HepG2 (cell line): Measurements from ENCODE around the gene DOCK9. TPM values are rescaled to one million over a fixed set of nuclear protein-coding genes. Genes with fewer than 3 reads are reported as not detected.

Source experiments
- ATAC-seq: fragments of 200-7000 bp; cut with Tn5 transposase; 3 replicates; pipeline ENCODE4 v1.9.1; 2020; ENCODE audit warnings: mild to moderate bottlenecking, moderate library complexity
- BruUV-seq: library from RNA; stranded (reverse); fragments of 400-500 nt; replicated peaks from 2 replicates; lab custom pipeline; 2021; lab: Mats Ljungman, UMichigan
- CTCF ChIA-PET: fragments of 300-600 bp; formaldehyde crosslinking; extraction: SDS; loops from one replicate; lab custom pipeline; 2021; ENCODE audit warnings: low total read pairs, inconsistent platforms, low intra/inter-chr PET ratio; lab: Yijun Ruan, JAX
- POLR2A ChIA-PET: fragments of 350-600 bp; sonication (Branson Sonifier 250); formaldehyde crosslinking; loops from one replicate; lab custom pipeline; 2020; ENCODE audit warnings: antibody characterized with exemption, inconsistent platforms; lab: Yijun Ruan, JAX
- DNase-seq: peaks from one replicate; pipeline ENCODE4 v3.0.0-alpha.2; 2015; ENCODE audit warnings: low spot score
- FAIRE-seq: peaks from 3 replicates; lab custom pipeline; 2011; peaks lifted over from hg19 to GRCh38; lab: Jason Lieb, UNC
- H2AFZ ChIP-seq: one replicate; pipeline ENCODE4 v1.6.1; 2011; ENCODE audit warnings: low read length, inconsistent platforms
- H3K27ac ChIP-seq: fragments of 300-600 bp; 3 replicates; pipeline ENCODE4 v1.8.0; 2011; ENCODE audit warnings: mixed run types, mild to moderate bottlenecking, mixed read lengths, low read length, inconsistent platforms; ENCODE audit not compliant: insufficient read depth; ENCODE audit errors: extremely low read length
- H3K27me3 ChIP-seq, 2 experiments: fragments of 200-600 bp in 1 of 2; 2 replicates in 1 of 2; 3 replicates in 1 of 2; pipeline versions ENCODE4 v1.6.0 to v1.8.0; 2011; ENCODE audit warnings: low read length in 2 of 2, mild to moderate bottlenecking in 2 of 2, moderate library complexity in 2 of 2, inconsistent platforms in 1 of 2; ENCODE audit not compliant: insufficient read depth in 2 of 2, control insufficient read depth in 1 of 2
- H3K36me3 ChIP-seq, 2 experiments: fragments of 200-600 bp in 1 of 2; replicated peaks in 1 of 2; 2 replicates in 1 of 2; 3 replicates in 1 of 2; pipeline versions ENCODE4 v1.5.1 to v1.8.0; 2011; ENCODE audit warnings: low read length in 2 of 2, inconsistent platforms in 1 of 2; ENCODE audit not compliant: insufficient read depth in 2 of 2, control insufficient read depth in 1 of 2
- H3K4me1 ChIP-seq: 2 replicates; pipeline ENCODE4 v1.5.1; 2012; ENCODE audit warnings: low read length, inconsistent platforms; ENCODE audit not compliant: insufficient read depth
- H3K4me2 ChIP-seq: 2 replicates; pipeline ENCODE4 v1.6.0; 2011; ENCODE audit warnings: low read depth, low read length, inconsistent platforms
- H3K4me3 ChIP-seq, 3 experiments: fragments of 200-600 bp in 1 of 3; sonication (generic), shearing (Covaris generic) in 1 of 3; replicated peaks in 1 of 3; 2 replicates each; pipeline ENCODE4 v1.5.1; 2011 to 2016; ENCODE audit warnings: low read length in 3 of 3, inconsistent platforms in 2 of 3, low read depth in 2 of 3, mild to moderate bottlenecking in 2 of 3, control low read depth in 1 of 3, mixed read lengths in 1 of 3; ENCODE audit not compliant: insufficient read depth in 1 of 3
- H3K79me2 ChIP-seq: one replicate; pipeline ENCODE4 v1.6.1; 2011; ENCODE audit warnings: low read length, inconsistent platforms; ENCODE audit not compliant: insufficient read depth
- H3K9ac ChIP-seq: 2 replicates; pipeline ENCODE4 v1.6.0; 2011; ENCODE audit warnings: mild to moderate bottlenecking, low read depth, low read length, inconsistent platforms; ENCODE audit not compliant: insufficient read depth
- H3K9me3 ChIP-seq: 2 replicates; pipeline ENCODE4 v1.5.1; 2012; ENCODE audit warnings: mild to moderate bottlenecking, low read length
- H4K20me1 ChIP-seq: 2 replicates; pipeline ENCODE4 v1.6.0; 2011; ENCODE audit warnings: inconsistent platforms, mild to moderate bottlenecking, low read length, moderate library complexity; ENCODE audit not compliant: insufficient read depth
- HNF4A ChIP-seq: sonication (generic); formaldehyde crosslinking; IDR thresholded peaks from 2 replicates; pipeline ENCODE4 v1.4.0; 2020; ENCODE audit warnings: missing genetic modification reagents
- KLF9 ChIP-seq: IDR thresholded peaks from 2 replicates; pipeline ENCODE4 v1.6.1; 2016; ENCODE audit warnings: low read depth
- ZFP36L1 ChIP-seq: sonication (generic); formaldehyde crosslinking; IDR thresholded peaks from 2 replicates; pipeline ENCODE4 v1.8.0; 2022; ENCODE audit warnings: mild to moderate bottlenecking, missing genetic modification reagents, moderate library complexity
- ZNF3 ChIP-seq: IDR thresholded peaks from 2 replicates; pipeline ENCODE4 v1.7.0; 2017; ENCODE audit warnings: inconsistent platforms
- ZNF746 ChIP-seq: sonication (generic); formaldehyde crosslinking; IDR thresholded peaks from 2 replicates; pipeline ENCODE4 v1.8.0; 2022; ENCODE audit warnings: mild to moderate bottlenecking, missing genetic modification reagents
- WGBS: methylation state at CpG from one replicate; pipeline ENCODE4 v1.1.6; 2017; ENCODE audit warnings: low lambda C conversion rate; 5-methylcytosine and 5-hydroxymethylcytosine counted together
- in situ Hi-C: cut with HindIII; loops from 2 replicates; pipeline ENCODE4 v1.10.0; 2017; ENCODE audit warnings: low pct_unique_long_range_greater_than_20kb; ENCODE audit not compliant: extremely low pct_ligation_motif_present
- intact Hi-C: fragments of 100-400 bp; cut with micrococcal nuclease; formaldehyde crosslinking; loops from one replicate; pipeline ENCODE4 v1.10.0; 2022; ENCODE audit not compliant: unreplicated experiment
- polyA plus RNA-seq, 8 experiments: library from polyadenylated mRNA; depleted of rRNA in 3 of 8; stranded (reverse) in 7 of 8; unstranded in 1 of 8; fragments of >200 nt; fragmentation: Illumina TruSeq in 4 of 8; extraction: Trizol in 4 of 8; gene quantifications; 2 replicates each; pipeline versions ENCODE4 v1.2.1 to v1.2.3, GENCODE V29; 2011 to 2016; ENCODE audit warnings: low read depth in 4 of 8, missing spikeins in 1 of 8, mixed read lengths in 1 of 8; ENCODE audit not compliant: insufficient read depth in 1 of 8
- total RNA-seq, 5 experiments: library from RNA; depleted of rRNA; stranded (reverse); fragments of >200 nt; fragmentation: Illumina TruSeq; extraction: Trizol; gene quantifications; 2 replicates each; pipeline ENCODE4 v1.2.3, GENCODE V29; 2016; ENCODE audit warnings: low read depth in 1 of 5
- TF ChIP-seq, protein P1 (sequence below): IDR thresholded peaks from 2 replicates; pipeline ENCODE4 v1.6.1; 2016
- TF ChIP-seq, protein P2 (sequence below): sonication (generic); formaldehyde crosslinking; IDR thresholded peaks from 2 replicates; pipeline ENCODE4 v1.5.1; 2020; ENCODE audit warnings: missing genetic modification reagents, mild to moderate bottlenecking, borderline replicate concordance
- TF ChIP-seq, protein P3 (sequence below): sonication (generic); formaldehyde crosslinking; IDR thresholded peaks from 2 replicates; pipeline ENCODE4 v1.4.0; 2020; ENCODE audit warnings: mild to moderate bottlenecking, missing genetic modification reagents
- TF ChIP-seq, protein P4 (sequence below): sonication (generic); formaldehyde crosslinking; IDR thresholded peaks from 2 replicates; pipeline ENCODE4 v1.5.0; 2020; ENCODE audit warnings: missing genetic modification reagents

DOCK9 gene
- total and polyA plus RNA-seq, 2 of the 13 experiments (the other 11 are each of a cell fraction or from before 2014, with no cell fraction given) = 0.44 to 0.97 TPM

DNA sequence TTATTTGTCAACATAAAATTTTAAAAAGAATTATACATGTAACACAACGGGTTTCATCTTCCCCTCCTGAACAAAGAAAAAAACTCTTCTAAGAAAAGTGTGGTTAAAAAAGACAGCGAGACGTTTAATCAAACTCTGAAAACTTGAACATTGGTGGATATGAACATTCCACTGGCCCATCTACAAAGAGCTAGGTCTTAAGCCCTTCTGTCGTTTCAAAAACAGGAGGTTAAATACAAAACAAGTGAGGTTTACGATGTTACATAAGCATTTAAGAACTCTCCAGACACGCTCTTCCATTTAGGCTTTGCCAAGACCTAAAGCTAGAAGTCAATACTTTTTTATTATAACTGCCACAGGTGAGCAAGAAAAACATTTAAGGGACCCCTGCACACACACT, 9.4 kb upstream of the DOCK9 start:
- H4K20me1 ChIP-seq = no peaks in the 10 kb centered on the region
- no peak overlapping the region for H3K9ac ChIP-seq
- H3K27ac ChIP-seq = no peak overlapping the region
- intact Hi-C loops (no loop called here), in situ Hi-C loops (no loop called here)
- WGBS = 75% methylated on average over 6 of the region's 6 CpGs
- no peaks in the 10 kb centered on the region for H3K36me3 ChIP-seq
- peaks cover 35% of the 10 kb centered on the region for H3K4me1 ChIP-seq
- H3K4me2 ChIP-seq = no peak overlapping the region
- no peak overlapping the region for H2AFZ ChIP-seq
- no peaks in the 10 kb centered on the region for H3K79me2 ChIP-seq
- no TSS peak for BruUV-seq
- no peaks in the 10 kb centered on the region for H3K9me3 ChIP-seq
- no peak for ATAC-seq
- TF ChIP-seq, protein P1, sequence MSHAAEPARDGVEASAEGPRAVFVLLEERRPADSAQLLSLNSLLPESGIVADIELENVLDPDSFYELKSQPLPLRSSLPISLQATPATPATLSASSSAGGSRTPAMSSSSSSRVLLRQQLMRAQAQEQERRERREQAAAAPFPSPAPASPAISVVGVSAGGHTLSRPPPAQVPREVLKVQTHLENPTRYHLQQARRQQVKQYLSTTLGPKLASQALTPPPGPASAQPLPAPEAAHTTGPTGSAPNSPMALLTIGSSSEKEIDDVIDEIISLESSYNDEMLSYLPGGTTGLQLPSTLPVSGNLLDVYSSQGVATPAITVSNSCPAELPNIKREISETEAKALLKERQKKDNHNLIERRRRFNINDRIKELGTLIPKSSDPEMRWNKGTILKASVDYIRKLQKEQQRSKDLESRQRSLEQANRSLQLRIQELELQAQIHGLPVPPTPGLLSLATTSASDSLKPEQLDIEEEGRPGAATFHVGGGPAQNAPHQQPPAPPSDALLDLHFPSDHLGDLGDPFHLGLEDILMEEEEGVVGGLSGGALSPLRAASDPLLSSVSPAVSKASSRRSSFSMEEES (CRISPR knock-in tag) = no peak
- TF ChIP-seq, protein P2, sequence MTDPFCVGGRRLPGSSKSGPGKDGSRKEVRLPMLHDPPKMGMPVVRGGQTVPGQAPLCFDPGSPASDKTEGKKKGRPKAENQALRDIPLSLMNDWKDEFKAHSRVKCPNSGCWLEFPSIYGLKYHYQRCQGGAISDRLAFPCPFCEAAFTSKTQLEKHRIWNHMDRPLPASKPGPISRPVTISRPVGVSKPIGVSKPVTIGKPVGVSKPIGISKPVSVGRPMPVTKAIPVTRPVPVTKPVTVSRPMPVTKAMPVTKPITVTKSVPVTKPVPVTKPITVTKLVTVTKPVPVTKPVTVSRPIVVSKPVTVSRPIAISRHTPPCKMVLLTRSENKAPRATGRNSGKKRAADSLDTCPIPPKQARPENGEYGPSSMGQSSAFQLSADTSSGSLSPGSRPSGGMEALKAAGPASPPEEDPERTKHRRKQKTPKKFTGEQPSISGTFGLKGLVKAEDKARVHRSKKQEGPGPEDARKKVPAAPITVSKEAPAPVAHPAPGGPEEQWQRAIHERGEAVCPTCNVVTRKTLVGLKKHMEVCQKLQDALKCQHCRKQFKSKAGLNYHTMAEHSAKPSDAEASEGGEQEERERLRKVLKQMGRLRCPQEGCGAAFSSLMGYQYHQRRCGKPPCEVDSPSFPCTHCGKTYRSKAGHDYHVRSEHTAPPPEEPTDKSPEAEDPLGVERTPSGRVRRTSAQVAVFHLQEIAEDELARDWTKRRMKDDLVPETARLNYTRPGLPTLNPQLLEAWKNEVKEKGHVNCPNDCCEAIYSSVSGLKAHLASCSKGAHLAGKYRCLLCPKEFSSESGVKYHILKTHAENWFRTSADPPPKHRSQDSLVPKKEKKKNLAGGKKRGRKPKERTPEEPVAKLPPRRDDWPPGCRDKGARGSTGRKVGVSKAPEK (CRISPR knock-in tag) = no peak
- TF ChIP-seq HNF4A (CRISPR knock-in tag) (no peak), KLF9 (no peak), ZFP36L1 (CRISPR knock-in tag) (no peak), ZNF746 (CRISPR knock-in tag) (no peak), ZNF3 (no peak)
- TF ChIP-seq, protein P3, sequence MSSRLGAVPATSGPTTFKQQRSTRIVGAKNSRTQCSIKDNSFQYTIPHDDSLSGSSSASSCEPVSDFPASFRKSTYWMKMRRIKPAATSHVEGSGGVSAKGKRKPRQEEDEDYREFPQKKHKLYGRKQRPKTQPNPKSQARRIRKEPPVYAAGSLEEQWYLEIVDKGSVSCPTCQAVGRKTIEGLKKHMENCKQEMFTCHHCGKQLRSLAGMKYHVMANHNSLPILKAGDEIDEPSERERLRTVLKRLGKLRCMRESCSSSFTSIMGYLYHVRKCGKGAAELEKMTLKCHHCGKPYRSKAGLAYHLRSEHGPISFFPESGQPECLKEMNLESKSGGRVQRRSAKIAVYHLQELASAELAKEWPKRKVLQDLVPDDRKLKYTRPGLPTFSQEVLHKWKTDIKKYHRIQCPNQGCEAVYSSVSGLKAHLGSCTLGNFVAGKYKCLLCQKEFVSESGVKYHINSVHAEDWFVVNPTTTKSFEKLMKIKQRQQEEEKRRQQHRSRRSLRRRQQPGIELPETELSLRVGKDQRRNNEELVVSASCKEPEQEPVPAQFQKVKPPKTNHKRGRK = no peak
- TF ChIP-seq, protein P4, sequence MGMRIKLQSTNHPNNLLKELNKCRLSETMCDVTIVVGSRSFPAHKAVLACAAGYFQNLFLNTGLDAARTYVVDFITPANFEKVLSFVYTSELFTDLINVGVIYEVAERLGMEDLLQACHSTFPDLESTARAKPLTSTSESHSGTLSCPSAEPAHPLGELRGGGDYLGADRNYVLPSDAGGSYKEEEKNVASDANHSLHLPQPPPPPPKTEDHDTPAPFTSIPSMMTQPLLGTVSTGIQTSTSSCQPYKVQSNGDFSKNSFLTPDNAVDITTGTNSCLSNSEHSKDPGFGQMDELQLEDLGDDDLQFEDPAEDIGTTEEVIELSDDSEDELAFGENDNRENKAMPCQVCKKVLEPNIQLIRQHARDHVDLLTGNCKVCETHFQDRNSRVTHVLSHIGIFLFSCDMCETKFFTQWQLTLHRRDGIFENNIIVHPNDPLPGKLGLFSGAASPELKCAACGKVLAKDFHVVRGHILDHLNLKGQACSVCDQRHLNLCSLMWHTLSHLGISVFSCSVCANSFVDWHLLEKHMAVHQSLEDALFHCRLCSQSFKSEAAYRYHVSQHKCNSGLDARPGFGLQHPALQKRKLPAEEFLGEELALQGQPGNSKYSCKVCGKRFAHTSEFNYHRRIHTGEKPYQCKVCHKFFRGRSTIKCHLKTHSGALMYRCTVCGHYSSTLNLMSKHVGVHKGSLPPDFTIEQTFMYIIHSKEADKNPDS (CRISPR knock-in tag) = no peak
- FAIRE-seq = no peak
- no peak for DNase-seq
- no peaks in the 10 kb centered on the region for H3K27me3 ChIP-seq
- CTCF ChIA-PET = no interaction called here
- H3K4me3 ChIP-seq = no peak overlapping the region
- POLR2A ChIA-PET = no interaction called here
